HEK293 (cell line): Measurements from ENCODE around the gene CDKAL1.
A peak's percentile ranks its signal among the peaks of the same experiment; 100 is the strongest.

Experiments
- CTCF ChIA-PET: fragments of 350-600 bp; formaldehyde crosslinking; extraction: SDS; loops from one replicate; lab custom pipeline; 2021; ENCODE audit warnings: antibody characterized with exemption; lab: Yijun Ruan, JAX
- POLR2A ChIA-PET: fragments of 300-600 bp; formaldehyde crosslinking; extraction: SDS; loops from one replicate; lab custom pipeline; 2020; ENCODE audit warnings: antibody characterized with exemption, inconsistent platforms; lab: Yijun Ruan, JAX
- H3K27ac ChIP-seq: fragments of 200-500 bp; sonication (Bioruptor generic); 2 replicates; pipeline ENCODE4 v1.5.1; 2014; ENCODE audit warnings: low read depth, low read length, control low read depth, inconsistent platforms; ENCODE audit errors: extremely low read depth
- H3K36me3 ChIP-seq, 2 experiments: fragments of 200-500 bp in 1 of 2; sonication (Bioruptor generic) in 1 of 2; 1 replicate in 1 of 2; 2 replicates in 1 of 2; pipeline ENCODE4 v1.5.1; 2014 to 2017; ENCODE audit warnings: inconsistent platforms in 2 of 2, low read length in 2 of 2; ENCODE audit not compliant: control insufficient read depth in 2 of 2, insufficient read depth in 1 of 2
- H3K4me1 ChIP-seq: fragments of 200-500 bp; sonication (Bioruptor generic); 2 replicates; pipeline ENCODE4 v1.5.1; 2014; ENCODE audit warnings: mild to moderate bottlenecking, low read length, inconsistent platforms; ENCODE audit not compliant: control insufficient read depth, insufficient read depth
- H3K4me3 ChIP-seq: 2 replicates; pipeline ENCODE4 v1.5.1; 2011; ENCODE audit warnings: low read depth, mild to moderate bottlenecking, control low read depth, low read length, moderate library complexity
- H3K9me3 ChIP-seq: fragments of 200-500 bp; sonication (Bioruptor generic); 2 replicates; pipeline ENCODE4 v1.5.1; 2014; ENCODE audit warnings: low read depth, low read length, inconsistent platforms; ENCODE audit not compliant: control insufficient read depth, insufficient read depth
- GLI2 ChIP-seq: fragments of 450-650 bp; formaldehyde crosslinking; IDR thresholded peaks from 2 replicates; pipeline ENCODE4; 2017; ENCODE audit warnings: missing biosample characterization, missing genetic modification characterization, low read depth, borderline replicate concordance
- KLF8 ChIP-seq: fragments of 450-650 bp; formaldehyde crosslinking; IDR thresholded peaks from 2 replicates; pipeline ENCODE4 v1.5.1; 2016; ENCODE audit warnings: missing biosample characterization, missing genetic modification characterization
- SP7 ChIP-seq: fragments of 450-650 bp; formaldehyde crosslinking; IDR thresholded peaks from 2 replicates; pipeline ENCODE4 v1.5.1; 2016; ENCODE audit warnings: missing biosample characterization, missing genetic modification characterization
- ZEB2 ChIP-seq: fragments of 450-650 bp; formaldehyde crosslinking; IDR thresholded peaks from 2 replicates; pipeline ENCODE4 v1.5.1; 2016; ENCODE audit warnings: missing biosample characterization, missing genetic modification characterization
- ZNF184 ChIP-seq: fragments of 450-650 bp; IDR thresholded peaks from 2 replicates; pipeline ENCODE4 v1.5.1; 2018; ENCODE audit warnings: missing biosample characterization, mild to moderate bottlenecking, missing genetic modification characterization
- ZNF266 ChIP-seq: fragments of 450-650 bp; formaldehyde crosslinking; IDR thresholded peaks from 2 replicates; pipeline ENCODE4 v1.5.1; 2016; ENCODE audit warnings: missing biosample characterization, missing genetic modification characterization, low read depth
- ZNF292 ChIP-seq: fragments of 450-650 bp; formaldehyde crosslinking; IDR thresholded peaks from 2 replicates; pipeline ENCODE4 v1.5.1; 2016; ENCODE audit warnings: low read depth, missing biosample characterization, missing genetic modification characterization, borderline replicate concordance
- ZNF324 ChIP-seq: fragments of 450-650 bp; formaldehyde crosslinking; IDR thresholded peaks from 2 replicates; pipeline ENCODE4 v1.5.1; 2016; ENCODE audit warnings: missing biosample characterization, missing genetic modification characterization
- ZNF394 ChIP-seq: fragments of 450-650 bp; formaldehyde crosslinking; IDR thresholded peaks from 2 replicates; pipeline ENCODE4 v1.5.1; 2016; ENCODE audit warnings: missing biosample characterization, missing genetic modification characterization, mild to moderate bottlenecking, moderate library complexity, borderline replicate concordance
- ZNF473 ChIP-seq: fragments of 450-650 bp; formaldehyde crosslinking; IDR thresholded peaks from 2 replicates; pipeline ENCODE4 v1.5.1; 2017; ENCODE audit warnings: missing biosample characterization, missing genetic modification characterization
- ZNF548 ChIP-seq: fragments of 450-650 bp; formaldehyde crosslinking; IDR thresholded peaks from 2 replicates; pipeline ENCODE4 v1.5.1; 2016; ENCODE audit warnings: missing biosample characterization, missing genetic modification characterization
- ZNF639 ChIP-seq: fragments of 450-650 bp; formaldehyde crosslinking; IDR thresholded peaks from 2 replicates; pipeline ENCODE4 v1.5.1; 2016; ENCODE audit warnings: missing biosample characterization, missing genetic modification characterization
- ZNF654 ChIP-seq: fragments of 450-650 bp; formaldehyde crosslinking; IDR thresholded peaks from 2 replicates; pipeline ENCODE4 v1.5.1; 2016; ENCODE audit warnings: low read depth, missing biosample characterization, missing genetic modification characterization
- ZNF660 ChIP-seq: fragments of 450-650 bp; IDR thresholded peaks from 2 replicates; pipeline ENCODE4 v1.5.1; 2018; ENCODE audit warnings: missing biosample characterization, mild to moderate bottlenecking, missing genetic modification characterization
- ZNF701 ChIP-seq: fragments of 450-650 bp; formaldehyde crosslinking; IDR thresholded peaks from 2 replicates; pipeline ENCODE4 v1.5.1; 2016; ENCODE audit warnings: missing biosample characterization, missing genetic modification characterization
- ZNF837 ChIP-seq: fragments of 450-650 bp; formaldehyde crosslinking; IDR thresholded peaks from 2 replicates; pipeline ENCODE4 v1.5.1; 2016; ENCODE audit warnings: missing biosample characterization, missing genetic modification characterization
- TF ChIP-seq, protein P1 (sequence below): fragments of 450-650 bp; formaldehyde crosslinking; IDR thresholded peaks from 2 replicates; pipeline ENCODE4 v1.5.1; 2017; ENCODE audit warnings: missing biosample characterization, missing genetic modification characterization
- TF ChIP-seq, protein P2 (sequence below): fragments of 450-650 bp; formaldehyde crosslinking; IDR thresholded peaks from 2 replicates; pipeline ENCODE4 v1.5.1; 2016; ENCODE audit warnings: missing biosample characterization, missing genetic modification characterization, low read depth
- TF ChIP-seq, protein P3 (sequence below): IDR thresholded peaks from 2 replicates; pipeline ENCODE4 v1.6.1; 2011; ENCODE audit warnings: mild to moderate bottlenecking, low read depth, low read length, borderline replicate concordance
- TF ChIP-seq, protein P4 (sequence below): fragments of 450-650 bp; formaldehyde crosslinking; IDR thresholded peaks from 2 replicates; pipeline ENCODE4 v1.5.1; 2016; ENCODE audit warnings: missing biosample characterization, missing genetic modification characterization

Gene CDKAL1

DNA sequence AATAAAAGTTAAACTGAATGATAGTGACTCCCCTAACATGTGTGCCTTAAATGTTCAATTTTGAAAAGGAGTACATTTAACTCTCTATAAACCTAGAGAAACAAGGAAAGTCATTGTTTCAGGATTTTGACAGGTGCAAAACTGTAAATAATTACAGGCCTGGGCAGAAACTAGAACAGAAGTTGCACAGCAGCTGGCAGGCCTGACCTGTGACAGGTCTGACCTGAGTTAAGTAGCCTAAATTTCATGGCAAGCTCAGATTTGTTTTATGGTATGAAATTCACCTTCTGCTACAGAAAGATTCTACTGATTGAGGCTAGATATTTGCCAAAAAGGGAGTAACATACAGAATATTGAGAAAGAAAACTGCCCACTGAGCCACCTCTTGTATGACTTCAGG, 166.1 kb downstream of the CDKAL1 start:
- TF ChIP-seq ZNF639 (tag by site-specific recombination) (no peak), ZNF324 (tag by site-specific recombination) (no peak), GLI2 (tag by site-specific recombination) (no peak), ZNF292 (tag by site-specific recombination) (no peak)
- TF ChIP-seq, protein P1, sequence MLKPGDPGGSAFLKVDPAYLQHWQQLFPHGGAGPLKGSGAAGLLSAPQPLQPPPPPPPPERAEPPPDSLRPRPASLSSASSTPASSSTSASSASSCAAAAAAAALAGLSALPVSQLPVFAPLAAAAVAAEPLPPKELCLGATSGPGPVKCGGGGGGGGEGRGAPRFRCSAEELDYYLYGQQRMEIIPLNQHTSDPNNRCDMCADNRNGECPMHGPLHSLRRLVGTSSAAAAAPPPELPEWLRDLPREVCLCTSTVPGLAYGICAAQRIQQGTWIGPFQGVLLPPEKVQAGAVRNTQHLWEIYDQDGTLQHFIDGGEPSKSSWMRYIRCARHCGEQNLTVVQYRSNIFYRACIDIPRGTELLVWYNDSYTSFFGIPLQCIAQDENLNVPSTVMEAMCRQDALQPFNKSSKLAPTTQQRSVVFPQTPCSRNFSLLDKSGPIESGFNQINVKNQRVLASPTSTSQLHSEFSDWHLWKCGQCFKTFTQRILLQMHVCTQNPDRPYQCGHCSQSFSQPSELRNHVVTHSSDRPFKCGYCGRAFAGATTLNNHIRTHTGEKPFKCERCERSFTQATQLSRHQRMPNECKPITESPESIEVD (tag by site-specific recombination): 0 out of 2 replicates have a peak, but pooled peaks have one; percentile 24
- TF ChIP-seq, all 188 proteins: peak for 1
- H3K9me3 ChIP-seq: no peaks in the 10 kb centered on the region
- H3K4me3 ChIP-seq: no peak overlapping the region

GRCh38 chr6:20702366-20702765, 168.1 kb downstream of the CDKAL1 start:
- no peak overlapping the region for H3K27ac ChIP-seq
- CTCF ChIA-PET: interaction anchor here (0.6 kb wide), 1 partner anchor 166 kb away, joined by 3 read pairs; no protein-coding TSS in a partner anchor
- H3K4me3 ChIP-seq: no peak overlapping the region
- no peaks in the 10 kb centered on the region for H3K36me3 ChIP-seq
- peaks cover 18% of the 10 kb centered on the region for H3K4me1 ChIP-seq
- TF ChIP-seq, protein P1 (tag by site-specific recombination): no peak
- TF ChIP-seq ZNF266 (tag by site-specific recombination) (no peak), ZNF660 (tag by site-specific recombination) (no peak), KLF8 (tag by site-specific recombination) (no peak), ZNF394 (tag by site-specific recombination) (no peak), ZNF837 (tag by site-specific recombination) (no peak), ZNF654 (no peak), ZEB2 (tag by site-specific recombination) (no peak), ZNF184 (tag by site-specific recombination) (no peak), SP7 (no peak), ZNF548 (tag by site-specific recombination) (no peak), ZNF701 (tag by site-specific recombination) (no peak), ZNF473 (tag by site-specific recombination) (no peak)
- TF ChIP-seq, protein P2, sequence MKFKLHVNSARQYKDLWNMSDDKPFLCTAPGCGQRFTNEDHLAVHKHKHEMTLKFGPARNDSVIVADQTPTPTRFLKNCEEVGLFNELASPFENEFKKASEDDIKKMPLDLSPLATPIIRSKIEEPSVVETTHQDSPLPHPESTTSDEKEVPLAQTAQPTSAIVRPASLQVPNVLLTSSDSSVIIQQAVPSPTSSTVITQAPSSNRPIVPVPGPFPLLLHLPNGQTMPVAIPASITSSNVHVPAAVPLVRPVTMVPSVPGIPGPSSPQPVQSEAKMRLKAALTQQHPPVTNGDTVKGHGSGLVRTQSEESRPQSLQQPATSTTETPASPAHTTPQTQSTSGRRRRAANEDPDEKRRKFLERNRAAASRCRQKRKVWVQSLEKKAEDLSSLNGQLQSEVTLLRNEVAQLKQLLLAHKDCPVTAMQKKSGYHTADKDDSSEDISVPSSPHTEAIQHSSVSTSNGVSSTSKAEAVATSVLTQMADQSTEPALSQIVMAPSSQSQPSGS: no peak
- TF ChIP-seq, protein P3, sequence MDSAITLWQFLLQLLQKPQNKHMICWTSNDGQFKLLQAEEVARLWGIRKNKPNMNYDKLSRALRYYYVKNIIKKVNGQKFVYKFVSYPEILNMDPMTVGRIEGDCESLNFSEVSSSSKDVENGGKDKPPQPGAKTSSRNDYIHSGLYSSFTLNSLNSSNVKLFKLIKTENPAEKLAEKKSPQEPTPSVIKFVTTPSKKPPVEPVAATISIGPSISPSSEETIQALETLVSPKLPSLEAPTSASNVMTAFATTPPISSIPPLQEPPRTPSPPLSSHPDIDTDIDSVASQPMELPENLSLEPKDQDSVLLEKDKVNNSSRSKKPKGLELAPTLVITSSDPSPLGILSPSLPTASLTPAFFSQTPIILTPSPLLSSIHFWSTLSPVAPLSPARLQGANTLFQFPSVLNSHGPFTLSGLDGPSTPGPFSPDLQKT: no peak
- TF ChIP-seq, protein P4, sequence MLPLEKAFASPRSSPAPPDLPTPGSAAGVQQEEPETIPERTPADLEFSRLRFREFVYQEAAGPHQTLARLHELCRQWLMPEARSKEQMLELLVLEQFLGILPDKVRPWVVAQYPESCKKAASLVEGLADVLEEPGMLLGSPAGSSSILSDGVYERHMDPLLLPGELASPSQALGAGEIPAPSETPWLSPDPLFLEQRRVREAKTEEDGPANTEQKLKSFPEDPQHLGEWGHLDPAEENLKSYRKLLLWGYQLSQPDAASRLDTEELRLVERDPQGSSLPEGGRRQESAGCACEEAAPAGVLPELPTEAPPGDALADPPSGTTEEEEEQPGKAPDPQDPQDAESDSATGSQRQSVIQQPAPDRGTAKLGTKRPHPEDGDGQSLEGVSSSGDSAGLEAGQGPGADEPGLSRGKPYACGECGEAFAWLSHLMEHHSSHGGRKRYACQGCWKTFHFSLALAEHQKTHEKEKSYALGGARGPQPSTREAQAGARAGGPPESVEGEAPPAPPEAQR (tag by site-specific recombination): no peak
- no peaks in the 10 kb centered on the region for H3K9me3 ChIP-seq
- POLR2A ChIA-PET: no interaction called here

More for the DNA sequence above, 166.1 kb downstream of the CDKAL1 start:
- ChIA-PET CTCF (interaction anchor here (0.7 to 1.2 kb wide), 2 partner anchors 136 to 172 kb away, joined by 4 read pairs; no protein-coding TSS in a partner anchor), POLR2A (interaction anchor here (0.7 kb wide), 1 partner anchor 11 kb away, joined by 8 read pairs; no protein-coding TSS in a partner anchor)
- Histone ChIP-seq H3K4me1 (peaks cover 9% of the 10 kb centered on the region), H3K27ac (no peak overlapping the region), H3K36me3 (no peaks in the 10 kb centered on the region)
